ENCODE results near the gene KCNH3.
A peak's percentile ranks its signal among the peaks of the same experiment; 100 is the strongest.
"Not testable (repeated sequence)": the region's sequence is repeated elsewhere in the genome, so short reads cannot be mapped to it uniquely, and the experiment has no call there.

KCNH3 gene

DNA sequence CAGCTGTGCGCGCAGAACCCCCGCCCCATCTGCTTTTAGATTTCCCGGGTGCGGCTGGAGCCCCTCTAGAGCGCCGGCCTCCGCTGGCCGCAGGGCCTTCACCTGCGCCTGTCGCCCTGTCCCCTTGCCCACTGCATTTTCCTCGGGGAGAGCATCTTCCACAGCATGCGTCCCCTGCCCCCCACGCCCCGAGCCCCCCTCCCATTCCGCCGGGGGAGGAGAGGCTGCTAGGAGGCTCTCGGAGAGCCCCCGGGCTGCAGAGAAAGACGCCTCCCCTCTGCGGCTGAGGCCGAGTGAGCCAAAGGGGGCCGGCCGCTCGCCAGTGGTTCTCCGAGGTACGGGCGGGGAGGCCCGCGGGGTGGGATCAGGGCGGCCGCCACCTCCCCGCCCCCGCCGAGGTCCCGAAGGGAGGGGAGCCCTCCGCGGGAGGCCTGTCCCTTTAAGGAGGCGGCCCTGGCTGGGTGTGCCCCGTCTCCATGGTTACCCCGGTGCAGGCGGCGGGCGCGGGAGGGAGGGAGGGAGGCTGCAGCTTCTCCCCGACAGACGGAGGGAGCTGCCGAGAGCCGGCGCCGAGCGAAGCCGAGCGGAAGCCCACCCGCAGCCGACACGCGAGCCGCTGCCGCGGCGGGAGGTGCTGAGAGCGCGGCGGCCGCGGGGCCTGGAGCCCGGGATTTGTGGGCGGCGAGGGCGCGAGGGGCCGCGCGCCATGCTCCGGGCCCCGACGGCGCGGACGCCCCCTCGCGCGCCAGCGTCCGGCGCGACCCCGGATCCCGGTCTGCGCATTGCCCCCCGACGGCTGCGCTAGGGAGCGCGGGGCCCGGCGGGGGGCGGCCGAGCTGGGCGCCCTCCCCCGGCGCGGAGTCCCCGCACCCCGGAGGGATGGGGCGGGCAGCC is at the start of gene KCNH3:
Gene KCNH3 (plus strand): TSS at position 521 of the 894 bp plus-strand sequence. CDS start 387 bp downstream, outside the sequence.
- DNase-seq (ENCODE audit: low read depth in 2 of 2) = peak; percentile 72 to 78

GRCh38 chr12:49489154-49489553 is 49.7 kb upstream of the KCNH3 start:
- DNase-seq (ENCODE audit: low read depth in 2 of 2) = no peak

DNA sequence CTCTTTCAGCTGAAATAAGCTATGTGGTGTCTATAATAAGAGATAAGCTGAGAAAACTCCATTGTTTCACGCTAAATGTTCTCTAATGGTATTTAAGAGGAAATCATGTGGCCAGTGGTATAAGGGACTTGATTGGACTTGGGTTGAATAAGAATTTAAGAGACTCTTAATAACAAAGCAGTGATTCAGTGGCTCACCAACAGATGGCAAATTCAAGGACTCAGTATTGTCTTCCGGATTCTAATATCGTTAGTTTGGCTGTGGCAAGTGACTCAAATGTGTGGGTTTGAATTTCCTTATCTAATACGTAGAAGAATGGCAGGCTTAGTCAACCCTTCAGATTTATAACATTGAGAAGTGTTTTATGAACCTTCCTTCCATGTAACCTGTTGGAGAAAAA is 49.1 kb upstream of the KCNH3 start:
- no peak for DNase-seq (ENCODE audit: low read depth in 2 of 2)

DNA sequence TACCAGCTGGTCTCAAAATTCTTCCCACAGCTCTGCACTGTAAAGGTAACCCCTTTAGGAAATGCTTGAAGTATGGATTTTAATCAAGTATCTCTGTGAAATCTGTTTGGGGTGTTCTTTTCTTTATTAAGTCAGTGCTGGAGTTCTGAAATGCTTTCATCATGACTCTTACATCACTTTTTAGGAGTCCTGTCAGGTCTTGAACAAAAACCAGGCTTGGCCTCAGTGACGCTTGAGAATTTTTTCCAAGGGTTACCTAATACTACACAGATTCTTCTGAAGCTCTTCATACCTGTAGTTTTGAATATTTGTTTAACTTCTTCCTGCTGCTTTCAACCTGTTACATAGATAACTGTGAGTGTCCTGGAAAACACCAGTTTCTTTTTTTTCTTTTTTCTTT is 47.0 kb upstream of the KCNH3 start:
- no peak for DNase-seq (ENCODE audit: low read depth in 2 of 2)

DNA sequence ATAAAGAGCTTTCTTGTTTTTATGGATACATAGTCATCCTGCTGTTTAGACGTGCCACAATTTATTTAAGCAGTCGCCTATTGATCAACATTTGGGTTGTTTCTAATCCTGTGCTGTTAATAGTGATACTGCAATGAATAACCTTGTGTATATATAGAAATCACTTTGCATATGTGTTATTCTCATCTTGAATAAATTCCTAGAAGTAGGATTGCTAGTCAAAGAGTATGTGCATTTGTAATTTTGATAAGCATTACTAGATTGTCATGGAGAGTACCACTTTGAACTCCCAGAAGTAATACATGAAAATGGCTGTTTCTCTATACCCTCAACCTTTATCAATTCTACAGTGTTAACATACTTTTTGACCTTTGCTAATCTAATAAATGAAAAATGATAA is 44.9 kb upstream of the KCNH3 start:
- no peak for DNase-seq (ENCODE audit: low read depth in 2 of 2)

DNA sequence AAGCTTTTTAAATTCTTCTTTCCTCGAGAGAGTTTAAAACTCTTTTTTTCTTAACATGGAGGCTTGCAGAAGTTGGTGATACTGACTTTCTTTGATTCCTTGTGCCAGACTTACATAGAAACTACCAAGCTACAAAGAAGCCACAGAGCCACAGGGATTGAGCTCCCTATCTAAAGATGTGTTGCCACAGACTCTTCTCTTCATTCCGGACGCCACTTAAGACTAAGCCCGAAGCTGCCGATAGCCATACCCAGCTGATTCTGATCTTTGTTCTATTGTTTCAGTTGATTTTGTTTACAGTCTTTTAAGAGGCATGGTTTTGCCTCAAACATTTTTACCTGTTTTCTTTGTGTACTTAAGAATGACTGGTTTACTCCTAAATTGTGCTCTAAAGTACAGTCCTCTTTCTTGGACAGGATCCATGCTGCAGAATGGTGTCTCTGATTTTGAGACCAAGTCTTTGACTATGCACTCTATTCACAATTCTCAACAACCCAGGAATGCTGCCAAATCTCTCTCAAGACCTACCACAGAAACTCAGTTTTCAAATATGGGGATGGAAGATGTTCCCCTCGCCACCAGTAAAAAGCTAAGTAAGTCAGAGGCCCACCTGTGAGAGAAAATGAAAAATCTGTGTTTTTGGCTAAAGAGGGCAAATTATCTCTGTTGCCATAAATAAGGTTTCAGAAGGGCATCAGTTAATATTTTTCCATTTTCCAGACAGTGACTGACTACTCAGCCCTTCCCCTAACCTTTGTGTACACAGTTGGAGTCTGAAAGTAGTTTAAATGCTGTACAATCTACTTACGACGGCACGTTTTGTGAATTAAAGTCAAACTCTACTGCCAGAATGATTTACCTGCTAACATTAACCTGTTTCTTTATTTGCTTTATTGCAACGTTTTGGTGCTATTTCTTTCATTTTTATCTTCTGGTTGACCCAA is 42.1 kb upstream of the KCNH3 start:
- no peak for DNase-seq (ENCODE audit: low read depth in 2 of 2)

DNA sequence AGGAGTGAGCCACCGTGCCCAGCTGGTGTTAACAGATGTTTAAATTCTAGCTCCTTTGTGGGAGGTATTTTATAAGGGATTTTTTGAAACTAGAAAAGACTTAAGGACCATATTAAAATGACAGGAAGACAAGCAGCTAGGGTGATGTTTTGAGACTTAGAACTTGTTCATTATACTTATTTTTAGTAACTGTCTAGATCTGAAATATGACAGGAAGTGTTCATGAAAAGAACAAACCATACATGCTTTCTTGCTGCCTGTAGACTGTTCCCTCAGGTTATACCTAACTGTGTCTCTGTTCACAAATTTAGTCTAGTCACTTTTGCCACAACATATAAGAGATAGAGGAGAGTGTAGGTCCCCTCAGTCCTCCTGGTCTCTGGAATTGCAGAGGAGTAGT is 36.9 kb upstream of the KCNH3 start:
- no peak for DNase-seq (ENCODE audit: low read depth in 2 of 2)

DNA sequence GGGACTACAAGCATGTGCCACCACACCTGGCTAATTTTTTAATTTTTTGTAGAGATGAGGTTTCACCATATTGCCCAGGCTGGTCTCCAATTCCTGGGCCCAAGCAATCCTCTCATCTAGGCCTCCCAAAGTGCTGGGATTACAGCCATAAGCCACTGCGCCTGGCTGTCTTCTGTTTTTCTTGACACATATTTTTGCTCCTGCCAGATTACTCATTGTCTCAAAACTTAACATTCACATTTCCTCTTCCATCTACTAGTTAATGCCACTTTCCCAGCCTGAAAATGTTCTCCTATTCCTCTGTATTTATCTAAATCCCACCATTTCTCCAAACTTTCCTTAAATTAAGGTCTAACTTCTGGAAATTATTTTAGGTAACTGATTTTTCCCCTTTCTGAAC is 36.2 kb upstream of the KCNH3 start:
- DNase-seq (ENCODE audit: low read depth in 2 of 2) = no peak

- DNase-seq (ENCODE audit: low read depth in 2 of 2) = no peak
Measured at GRCh38 chr12:49503674-49504180, 35.1 kb upstream of the KCNH3 start.

DNA sequence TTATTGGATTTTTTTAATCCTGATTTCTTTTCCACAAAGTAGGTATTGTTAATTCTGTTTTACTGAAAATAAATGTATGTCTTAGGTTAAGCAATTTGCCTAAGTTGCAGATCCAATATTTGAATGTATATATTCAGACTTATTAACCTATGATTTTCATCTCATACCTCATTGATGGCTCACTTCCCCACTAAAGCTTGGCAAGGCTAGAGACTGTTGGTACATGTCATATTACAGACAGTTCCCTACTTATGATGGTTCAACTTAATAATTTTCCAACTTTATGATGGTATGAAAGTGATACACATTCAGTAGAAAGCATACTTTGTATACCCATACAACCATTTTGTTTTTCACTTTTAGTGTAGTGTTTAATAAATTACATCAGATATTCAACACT is 33.2 kb upstream of the KCNH3 start:
- DNase-seq (ENCODE audit: low read depth in 2 of 2) = no peak

GRCh38 chr12:49507139-49507538 is 31.7 kb upstream of the KCNH3 start:
- no peak for DNase-seq (ENCODE audit: low read depth in 2 of 2)

- not testable (repeated sequence) for DNase-seq (ENCODE audit: low read depth in 2 of 2)
Measured at GRCh38 chr12:49509681-49510080, 29.1 kb upstream of the KCNH3 start.

DNA sequence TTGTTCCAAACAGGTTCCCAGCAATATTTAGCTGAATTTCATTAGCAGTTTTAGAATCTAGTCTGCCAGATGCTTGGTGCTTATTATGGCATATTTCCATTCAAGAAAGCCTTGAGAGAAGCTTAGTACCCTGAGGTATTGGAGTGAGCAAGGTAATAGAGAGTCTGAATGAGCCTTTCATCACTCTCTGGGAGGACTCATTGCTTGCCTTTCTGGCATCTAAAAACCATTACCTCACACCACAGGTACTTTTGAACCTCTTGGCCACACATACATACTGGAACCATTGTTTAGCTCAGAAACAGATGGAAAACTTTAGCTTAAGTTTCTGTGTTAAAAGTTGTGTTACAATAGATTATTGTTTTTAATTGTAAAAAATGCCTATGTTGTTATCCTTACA is 27.4 kb upstream of the KCNH3 start:
- DNase-seq (ENCODE audit: low read depth in 2 of 2) = no peak

DNA sequence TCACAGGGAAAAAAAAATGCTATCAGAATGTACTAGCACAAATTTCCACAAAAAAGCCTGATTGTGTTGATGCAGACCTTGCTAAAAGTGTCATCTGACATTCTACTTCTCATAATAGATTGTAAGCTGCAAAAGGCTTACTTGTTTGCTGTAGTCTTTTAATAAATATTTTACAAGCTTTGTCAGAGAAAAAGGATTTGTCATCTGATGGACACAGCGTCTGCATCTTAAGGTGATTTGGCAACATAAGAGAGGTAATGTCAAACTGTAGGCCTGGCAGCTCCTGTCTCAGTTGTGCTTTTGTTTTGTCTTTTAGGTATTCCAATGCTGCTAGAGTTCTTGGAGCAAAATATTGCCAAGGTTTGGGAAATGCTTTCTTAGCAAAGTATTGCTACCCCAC is 26.3 kb upstream of the KCNH3 start:
- no peak for DNase-seq (ENCODE audit: low read depth in 2 of 2)

DNA sequence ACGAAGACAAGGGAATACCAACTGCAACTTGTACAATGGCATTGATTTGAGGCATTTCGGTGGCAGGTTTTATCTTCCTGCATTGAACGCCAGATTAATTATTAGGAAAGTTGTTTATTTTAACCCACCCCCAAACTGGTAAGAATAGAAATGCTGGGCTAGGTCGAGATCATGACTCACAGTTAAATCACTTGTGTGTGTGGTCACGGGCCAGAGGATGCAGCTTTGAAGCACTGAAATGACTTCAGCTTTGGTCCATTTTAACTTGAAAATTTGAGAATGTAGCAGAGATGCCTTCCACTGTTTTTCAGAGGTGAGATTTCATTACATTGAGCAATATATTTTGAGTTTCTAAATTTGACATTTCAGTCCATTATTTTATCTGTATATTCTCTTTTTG is 23.6 kb upstream of the KCNH3 start:
- DNase-seq (ENCODE audit: low read depth in 2 of 2) = no peak

DNA sequence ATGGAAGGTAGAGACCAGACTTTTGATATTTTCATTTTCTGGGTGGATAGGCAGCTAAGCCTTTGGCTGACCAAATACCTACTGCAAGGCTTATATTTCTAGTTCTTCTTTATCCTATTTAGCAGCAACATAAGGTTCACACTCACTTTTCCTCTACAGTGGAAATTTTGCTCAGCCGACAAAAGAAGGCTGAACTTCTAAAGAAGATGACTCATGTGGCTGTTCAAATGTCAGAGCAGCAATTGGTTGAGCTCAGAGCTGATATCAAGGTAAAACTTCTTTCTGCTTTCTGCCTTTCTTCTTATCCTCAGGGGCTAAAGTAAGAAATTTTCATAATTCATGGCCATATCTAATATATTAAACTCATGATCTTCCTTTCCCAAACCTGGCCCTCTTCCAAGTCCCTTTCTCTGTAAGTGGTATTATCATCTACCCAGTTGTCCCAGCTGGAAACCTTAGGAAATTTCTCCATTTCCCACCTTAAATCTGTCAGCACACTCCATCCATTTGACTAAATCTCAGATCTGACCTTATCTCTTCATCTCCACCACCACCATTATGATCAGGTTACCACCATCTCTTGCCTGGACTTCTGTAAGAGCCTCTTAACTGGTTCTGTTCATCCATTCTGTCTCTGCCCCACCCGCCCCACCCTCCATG is 19.8 kb upstream of the KCNH3 start:
- no peak for DNase-seq (ENCODE audit: low read depth in 2 of 2)

GRCh38 chr12:49519574-49519936 is 19.3 kb upstream of the KCNH3 start:
- DNase-seq (ENCODE audit: low read depth in 2 of 2) = no peak

DNA sequence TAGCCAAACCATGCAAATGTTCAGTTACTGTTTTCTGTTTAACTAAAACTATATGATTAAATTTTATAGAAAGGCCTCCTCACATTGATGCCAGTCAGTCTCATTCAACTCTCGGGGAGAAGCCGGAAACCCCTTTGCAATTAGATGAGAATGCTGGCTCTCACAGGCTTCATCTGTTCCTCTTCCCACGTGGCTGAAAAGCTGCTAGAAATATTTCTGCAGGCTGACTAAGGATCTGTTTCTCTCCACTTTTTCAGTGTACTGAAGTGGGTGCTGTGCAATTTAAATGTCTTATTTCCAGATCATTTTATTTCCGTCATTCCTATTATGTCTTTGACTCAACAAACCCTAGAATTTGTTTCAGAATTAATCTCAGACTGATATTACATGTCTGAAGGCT is 17.4 kb upstream of the KCNH3 start:
- no peak for DNase-seq (ENCODE audit: low read depth in 2 of 2)

DNA sequence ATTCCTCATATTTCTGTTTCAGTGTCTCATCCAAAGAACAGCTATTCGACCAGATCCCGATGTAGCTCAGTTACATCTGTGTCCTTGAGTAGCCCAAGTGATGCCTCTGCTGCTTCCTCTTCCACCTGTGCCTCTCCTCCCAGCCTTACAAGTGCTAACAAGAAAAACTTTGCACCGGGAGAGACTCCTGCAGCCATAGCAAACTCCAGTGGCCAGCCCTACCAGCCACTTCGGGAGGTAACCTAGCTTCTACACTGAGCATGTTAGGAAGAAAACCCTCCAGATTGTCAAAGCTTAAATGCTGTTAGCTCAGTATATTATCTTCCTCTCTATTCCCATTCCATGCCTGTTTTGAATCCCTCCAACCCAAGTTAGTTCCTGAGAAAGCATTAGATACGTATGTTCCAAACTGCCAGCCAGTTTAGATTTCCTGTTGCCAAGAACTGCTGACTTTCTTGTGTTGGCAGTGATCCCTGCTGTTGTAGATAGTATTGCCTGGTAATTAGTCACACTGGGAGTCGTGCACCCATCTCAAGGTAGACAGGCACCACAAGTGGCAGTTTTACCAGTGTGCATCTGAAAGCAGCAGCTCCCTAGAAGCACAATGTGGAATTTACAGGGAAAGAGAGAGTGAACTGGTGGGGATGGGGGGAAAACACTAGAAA is 14.0 kb upstream of the KCNH3 start:
- DNase-seq (ENCODE audit: low read depth in 2 of 2) = no peak

- DNase-seq (ENCODE audit: low read depth in 2 of 2) = no peak
Measured at GRCh38 chr12:49525942-49526341, 12.9 kb upstream of the KCNH3 start.

DNA sequence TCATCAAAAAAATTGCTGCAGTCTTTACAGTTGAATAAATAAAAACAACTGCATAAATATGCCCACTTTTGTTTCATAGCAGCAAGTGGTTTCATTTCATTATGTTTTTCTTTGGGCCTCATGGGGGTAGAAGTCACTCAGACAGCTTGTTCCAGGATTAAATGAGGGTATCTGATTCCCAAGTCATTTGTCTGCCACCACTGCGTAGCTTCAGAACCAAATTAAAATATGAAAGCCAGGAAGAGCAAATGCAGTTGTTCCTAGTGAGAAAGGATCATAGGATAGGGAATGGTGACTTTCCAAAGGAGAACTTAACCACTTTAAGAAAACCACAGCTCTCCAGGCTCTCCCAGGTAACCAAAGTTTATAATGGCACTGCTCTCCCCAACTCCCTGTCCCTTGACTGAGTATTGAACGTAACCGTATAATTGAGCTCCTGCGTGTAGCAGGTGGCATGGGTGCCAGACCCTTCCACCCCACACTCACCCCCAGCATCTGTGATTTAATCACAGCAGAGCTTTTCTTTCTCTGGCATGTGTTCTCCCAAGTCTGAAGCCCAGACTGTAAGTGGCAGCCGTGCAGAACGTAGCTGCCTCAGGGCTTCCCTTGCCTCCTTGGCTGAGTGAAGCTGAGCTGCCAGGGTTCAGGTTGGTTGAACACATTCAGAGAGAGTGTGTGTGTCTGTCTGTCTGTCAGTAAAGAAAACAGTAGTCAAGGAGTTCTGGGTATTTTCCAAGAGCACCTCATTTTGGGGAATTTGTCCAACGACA is 11.3 kb upstream of the KCNH3 start:
- no peak for DNase-seq (ENCODE audit: low read depth in 2 of 2)

All from stimulated activated CD4-positive, alpha-beta T cell treated with anti-CD3 and anti-CD28 coated beads, Interleukin-1b, Interleukin-23, amount 100 ng/mL, for 4 hours (primary cell).